GM06990 (cell line): ENCODE data around the gene PYGM.

Experiments
- DNase-seq: peaks from one replicate; pipeline ENCODE4 v3.0.0-alpha.2; 2011; ENCODE audit not compliant: insufficient read length; ENCODE audit errors: extremely low read depth
- H3K27me3 ChIP-seq: replicated peaks from 2 replicates; pipeline ENCODE4 v1.6.0; 2011; ENCODE audit warnings: low read length; ENCODE audit not compliant: control insufficient read depth, insufficient read depth
- H3K36me3 ChIP-seq: 2 replicates; pipeline ENCODE4 v1.5.1; 2011; ENCODE audit warnings: low read length; ENCODE audit not compliant: control insufficient read depth, insufficient read depth
- H3K4me3 ChIP-seq: replicated peaks from 2 replicates; pipeline ENCODE4 v1.5.1; 2011; ENCODE audit warnings: low read depth, mild to moderate bottlenecking, control low read depth, low read length
- CTCF ChIP-seq: IDR thresholded peaks from 2 replicates; pipeline ENCODE4 v1.5.1; 2011; ENCODE audit warnings: low read length, control low read depth, mild to moderate bottlenecking, inconsistent platforms; ENCODE audit not compliant: insufficient read depth, poor library complexity, severe bottlenecking

PYGM gene

DNA sequence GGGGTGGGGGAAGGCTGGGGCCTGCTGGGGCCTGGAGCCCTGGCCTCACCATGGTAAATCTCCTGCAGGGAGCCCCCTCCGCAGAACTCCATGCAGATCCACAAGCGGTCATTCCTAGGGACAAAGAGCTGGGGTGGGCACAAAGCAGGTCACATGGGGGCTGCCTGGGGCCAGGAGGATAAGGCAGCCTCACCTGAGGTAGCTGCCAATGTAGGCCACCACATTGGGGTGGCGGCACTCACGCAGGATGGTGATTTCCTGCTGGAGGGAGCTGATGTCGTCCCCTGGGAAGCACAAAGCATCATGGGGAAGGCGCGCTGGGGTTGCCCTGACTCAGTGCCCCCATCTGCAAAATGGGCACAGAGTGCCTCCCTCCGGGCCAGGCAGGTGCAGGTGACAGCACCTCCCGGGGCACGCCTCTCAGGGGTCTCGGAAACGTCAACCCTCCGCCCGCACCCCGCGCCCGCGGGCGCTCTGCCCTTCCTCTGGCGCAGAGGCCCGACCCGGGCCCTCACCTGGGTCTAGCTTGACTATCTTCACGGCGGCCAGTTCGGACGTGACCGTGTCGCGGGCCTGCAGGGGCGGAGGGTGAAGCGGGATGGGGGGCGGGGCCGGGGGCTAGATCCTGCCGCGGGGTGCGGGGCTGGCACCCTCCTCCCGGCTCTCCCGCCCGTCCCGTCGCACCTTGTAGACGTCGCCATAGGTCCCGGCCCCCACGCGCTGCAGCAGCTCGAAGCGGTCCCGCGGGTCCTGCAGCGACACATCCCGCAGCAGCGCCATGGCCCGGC, 42.8 kb upstream of the PYGM start:
- H3K4me3 ChIP-seq: peak overlapping the region; percentile 84
- TF ChIP-seq CTCF: no peak
- peak; percentile 62 for DNase-seq
- no peaks in the 10 kb centered on the region for H3K27me3 ChIP-seq
- peaks cover 11% of the 10 kb centered on the region for H3K36me3 ChIP-seq

- Histone ChIP-seq H3K4me3 (peak overlapping the region; percentile 84), H3K36me3 (peaks cover 13% of the 10 kb centered on the region), H3K27me3 (no peaks in the 10 kb centered on the region)
- no peak for DNase-seq
- no peak for TF ChIP-seq CTCF
These were observed 42.0 kb upstream of the PYGM start for GRCh38 chr11:64801561-64802369.

DNA sequence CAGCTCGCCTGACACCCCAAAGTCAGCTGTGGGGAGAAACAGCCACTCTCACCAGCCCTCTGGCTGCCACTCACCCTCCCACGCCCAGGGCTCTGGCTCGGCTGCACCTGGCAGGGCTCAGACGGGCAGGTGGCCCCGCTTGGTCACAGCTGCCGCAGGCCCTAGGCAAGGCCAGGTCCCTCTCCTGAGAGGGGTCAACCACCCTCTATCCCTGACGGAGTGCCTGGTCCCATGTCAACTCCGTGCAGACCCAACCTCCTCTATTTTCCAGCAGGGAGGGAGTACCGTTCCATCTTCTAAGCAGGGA, 41.3 kb upstream of the PYGM start:
- peak; percentile 41 for DNase-seq
- Histone ChIP-seq H3K36me3 (peaks cover 18% of the 10 kb centered on the region), H3K27me3 (no peaks in the 10 kb centered on the region), H3K4me3 (peak overlapping the region; percentile 84)
- no peak for TF ChIP-seq CTCF

GRCh38 chr11:64800303-64801157, 40.8 kb upstream of the PYGM start:
- no peak for DNase-seq
- H3K36me3 ChIP-seq: peaks cover 22% of the 10 kb centered on the region
- no peak for TF ChIP-seq CTCF
- H3K4me3 ChIP-seq: no peak overlapping the region
- no peaks in the 10 kb centered on the region for H3K27me3 ChIP-seq

DNA sequence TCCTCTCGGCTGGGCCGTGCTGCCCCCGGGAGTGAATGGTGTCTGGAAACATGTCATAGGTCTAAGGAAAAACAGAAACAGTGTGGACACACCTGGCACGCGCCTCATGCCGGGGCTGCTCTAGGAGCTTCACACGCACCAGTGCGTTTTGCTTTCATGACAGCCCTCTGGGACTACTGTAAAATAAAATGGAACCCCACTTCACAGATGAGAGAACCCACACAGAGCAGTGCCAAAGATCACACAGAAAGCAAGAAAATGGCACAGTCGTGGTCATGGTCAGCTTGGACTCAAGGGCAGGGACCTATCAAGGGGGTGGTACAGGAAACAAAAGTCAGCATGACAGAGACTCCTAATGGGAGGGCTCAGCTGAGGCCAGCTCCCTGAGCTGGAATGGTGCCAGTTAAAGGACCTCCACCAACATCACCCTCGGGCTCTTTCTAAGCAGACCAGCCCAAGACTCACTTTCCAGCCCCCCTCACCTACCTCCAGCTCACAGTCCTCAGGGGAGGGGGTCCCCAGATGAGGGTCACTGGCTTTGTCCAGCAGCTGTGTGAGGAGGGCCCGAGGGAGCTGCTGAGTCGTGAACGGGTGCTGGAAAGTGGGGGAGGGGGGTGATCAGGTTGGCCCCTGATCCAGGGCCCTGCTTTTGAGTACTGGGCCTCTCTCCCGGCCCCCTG, 40.0 kb upstream of the PYGM start:
- Histone ChIP-seq H3K27me3 (no peaks in the 10 kb centered on the region), H3K4me3 (no peak overlapping the region), H3K36me3 (peaks cover 22% of the 10 kb centered on the region)
- TF ChIP-seq CTCF: no peak
- DNase-seq: peak; percentile 46
